GM21786 (cell line): Measurements from ENCODE around the gene GUCD1.
A peak's percentile ranks its signal among the peaks of the same experiment; 100 is the strongest.
"Not testable (repeated sequence)": the region's sequence is repeated elsewhere in the genome, so short reads cannot be mapped to it uniquely, and the experiment has no call there.

Source experiments
- ATAC-seq: cut with Tn5 transposase; IDR thresholded peaks from one replicate; pipeline ENCODE4 v1.9.1; 2021; ENCODE audit not compliant: unreplicated experiment

GUCD1 gene

DNA sequence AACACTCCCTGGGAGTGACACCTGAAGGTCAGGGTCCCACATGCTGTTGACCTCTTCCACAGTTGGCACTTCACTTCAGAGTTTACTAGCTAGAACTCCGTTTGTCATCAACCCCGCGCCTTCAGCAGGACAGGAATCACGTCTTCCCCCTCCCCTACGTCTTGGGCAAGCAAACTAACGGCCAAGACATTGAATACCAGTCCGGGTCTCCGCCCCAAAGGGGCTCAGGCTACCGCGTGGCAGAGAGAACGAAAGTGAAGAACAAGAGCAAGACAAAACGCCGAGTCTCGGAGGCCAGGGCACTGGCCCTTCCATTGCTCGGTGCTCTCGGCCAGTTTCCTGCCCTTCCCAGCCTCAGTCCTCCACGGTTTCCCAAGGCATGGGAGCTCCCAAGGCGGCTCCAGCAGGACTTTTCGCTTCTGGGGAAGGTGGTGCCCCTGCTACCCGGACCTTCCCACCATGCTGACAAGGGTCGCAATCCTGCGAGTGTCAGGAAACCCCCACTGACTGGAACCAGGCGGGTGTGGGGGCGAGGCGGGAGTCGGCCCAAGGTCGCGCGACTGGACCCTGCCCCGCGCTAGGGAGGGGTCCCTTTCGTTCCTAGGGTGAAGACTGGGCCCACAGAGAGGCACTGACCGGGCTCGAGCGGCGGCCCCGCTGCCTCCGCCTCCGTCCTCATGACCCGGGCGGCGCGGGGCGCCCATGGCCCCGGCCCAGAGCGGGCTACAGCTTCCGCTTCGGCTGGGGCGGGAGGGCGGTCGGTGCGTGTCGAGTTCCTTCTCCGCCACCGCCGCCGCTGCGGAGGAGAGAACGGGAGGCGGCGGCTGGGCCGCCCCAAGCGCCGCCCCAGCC lies at the start of gene GUCD1:
Gene GUCD1 (minus strand): TSS at position 826 of the 852 bp plus-strand sequence. CDS start 147 bp downstream, at position 679.
- no peak for ATAC-seq

DNA sequence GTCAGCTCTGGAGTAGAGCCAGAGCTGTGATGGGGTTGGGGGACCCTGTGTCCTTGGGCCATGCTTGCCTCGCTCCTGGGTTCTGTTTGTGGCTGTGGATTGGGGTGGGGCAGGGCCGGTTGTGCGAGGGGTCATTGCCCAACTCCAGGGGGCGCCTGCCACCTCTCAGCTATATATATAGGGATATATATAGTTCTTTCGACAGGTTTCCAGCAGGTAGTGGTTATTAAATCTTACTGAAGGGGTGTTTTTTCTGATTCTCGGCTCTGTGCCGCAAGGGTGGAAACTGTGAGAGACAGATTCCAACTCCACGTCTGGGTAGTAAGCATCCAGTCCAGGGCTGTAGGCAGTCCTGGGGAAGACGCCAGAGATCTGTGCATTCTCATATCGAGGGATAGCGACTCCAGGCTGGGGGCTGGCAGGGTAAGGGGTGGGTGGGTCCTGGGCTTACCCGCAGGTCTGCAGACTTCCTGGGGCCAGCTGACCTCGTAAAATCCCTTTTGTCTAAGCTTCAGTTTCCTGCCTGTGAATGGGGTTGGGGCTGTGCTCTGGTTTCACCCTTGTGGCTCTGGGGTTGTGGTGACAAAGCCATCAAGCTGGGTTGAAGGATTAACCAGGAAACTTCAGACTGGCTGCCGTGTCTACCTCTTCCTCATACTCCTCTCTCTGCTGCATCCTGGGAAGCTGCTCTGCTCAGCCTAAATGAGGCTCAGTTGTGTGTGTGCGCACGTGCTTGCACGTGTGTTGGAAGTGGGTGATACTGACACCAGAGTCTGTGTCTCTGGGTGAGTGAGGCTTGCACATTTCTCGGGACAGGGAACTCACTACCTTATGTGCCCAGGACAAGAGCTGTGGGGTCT lies 49.1 kb upstream of the GUCD1 start:
- not testable (repeated sequence) for ATAC-seq

DNA sequence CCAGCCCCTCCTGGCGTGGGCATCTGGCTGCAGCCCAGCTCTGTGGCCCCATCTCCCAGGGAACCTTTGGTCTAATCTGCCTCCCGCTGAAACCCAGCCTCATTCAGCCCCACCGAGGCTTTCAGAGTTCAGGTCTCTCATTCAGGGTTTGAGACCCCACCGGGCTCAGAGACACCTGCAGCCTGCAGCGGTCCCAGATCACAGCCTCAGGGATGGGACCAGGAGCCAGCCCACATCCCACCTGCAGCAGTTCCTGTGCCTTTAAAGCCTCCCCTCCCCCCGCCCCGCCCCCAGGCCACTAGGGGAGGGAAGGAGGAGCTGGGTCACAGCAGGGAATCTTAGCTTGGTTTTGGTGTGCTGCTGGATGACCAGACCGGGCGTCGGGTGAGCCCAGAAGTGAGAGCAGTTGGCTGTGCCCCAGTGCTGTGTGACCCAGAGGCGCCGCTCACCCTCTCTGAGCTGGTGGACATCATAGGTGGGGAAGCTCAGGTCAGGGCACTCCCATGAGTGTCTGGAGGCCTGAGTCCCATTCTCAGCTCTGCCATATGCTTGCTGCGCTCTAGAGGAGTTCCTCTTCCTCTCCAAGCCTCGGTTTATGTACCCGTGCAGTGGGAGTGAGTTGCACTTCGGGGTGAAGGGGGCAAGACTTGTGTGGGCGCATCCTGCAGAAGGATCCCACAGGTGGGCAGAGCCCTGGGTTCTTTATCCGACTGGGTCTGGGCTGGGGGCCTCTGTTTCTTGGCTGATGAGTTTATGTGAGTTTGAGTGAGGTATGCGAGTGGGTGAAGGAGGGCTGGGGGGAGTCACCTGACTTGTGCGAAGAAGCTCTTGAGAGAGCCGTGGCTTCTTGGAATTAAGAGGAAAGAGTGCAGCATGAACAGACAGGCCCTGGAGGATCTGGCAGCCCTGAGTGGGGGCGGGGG lies 48.2 kb upstream of the GUCD1 start, which contains the start of gene GGT1:
Gene GGT1 (plus strand): TSS at position 347 of the 923 bp plus-strand sequence. CDS start 7,889 bp downstream, outside the sequence.
- ATAC-seq, result not testable (repeated sequence)

DNA sequence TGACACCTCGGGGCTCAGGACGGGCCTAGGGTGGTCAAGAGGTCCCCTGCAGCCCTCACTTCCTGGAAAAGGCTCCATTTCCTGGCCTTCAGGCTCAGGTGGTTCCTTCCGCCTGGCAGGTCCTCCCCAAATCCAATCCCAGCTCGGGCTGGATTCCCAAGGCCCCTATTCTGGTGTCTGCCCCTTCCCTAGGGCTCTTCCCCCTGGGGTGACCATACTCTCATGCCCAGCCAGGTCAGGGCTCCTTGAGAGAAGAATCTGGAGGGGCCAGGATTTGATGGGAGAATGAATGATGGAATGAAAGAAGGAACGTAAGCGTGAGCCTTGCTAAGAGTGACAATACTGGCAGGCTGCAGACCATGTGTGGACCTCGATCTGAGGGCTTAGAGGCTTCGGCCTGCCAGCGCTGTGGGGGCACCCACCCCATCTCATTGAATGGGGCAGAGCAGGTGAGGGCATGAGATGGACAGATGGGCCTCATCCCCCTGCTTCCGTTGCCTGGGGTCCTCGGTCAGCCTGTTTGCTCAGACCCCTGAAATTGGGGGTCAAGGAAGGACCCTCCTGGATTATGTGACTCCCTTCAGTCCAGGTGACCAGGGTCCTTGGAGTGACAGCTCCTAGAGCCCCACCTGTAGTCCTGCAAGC lies 47.3 kb upstream of the GUCD1 start:
- not testable (repeated sequence) for ATAC-seq

DNA sequence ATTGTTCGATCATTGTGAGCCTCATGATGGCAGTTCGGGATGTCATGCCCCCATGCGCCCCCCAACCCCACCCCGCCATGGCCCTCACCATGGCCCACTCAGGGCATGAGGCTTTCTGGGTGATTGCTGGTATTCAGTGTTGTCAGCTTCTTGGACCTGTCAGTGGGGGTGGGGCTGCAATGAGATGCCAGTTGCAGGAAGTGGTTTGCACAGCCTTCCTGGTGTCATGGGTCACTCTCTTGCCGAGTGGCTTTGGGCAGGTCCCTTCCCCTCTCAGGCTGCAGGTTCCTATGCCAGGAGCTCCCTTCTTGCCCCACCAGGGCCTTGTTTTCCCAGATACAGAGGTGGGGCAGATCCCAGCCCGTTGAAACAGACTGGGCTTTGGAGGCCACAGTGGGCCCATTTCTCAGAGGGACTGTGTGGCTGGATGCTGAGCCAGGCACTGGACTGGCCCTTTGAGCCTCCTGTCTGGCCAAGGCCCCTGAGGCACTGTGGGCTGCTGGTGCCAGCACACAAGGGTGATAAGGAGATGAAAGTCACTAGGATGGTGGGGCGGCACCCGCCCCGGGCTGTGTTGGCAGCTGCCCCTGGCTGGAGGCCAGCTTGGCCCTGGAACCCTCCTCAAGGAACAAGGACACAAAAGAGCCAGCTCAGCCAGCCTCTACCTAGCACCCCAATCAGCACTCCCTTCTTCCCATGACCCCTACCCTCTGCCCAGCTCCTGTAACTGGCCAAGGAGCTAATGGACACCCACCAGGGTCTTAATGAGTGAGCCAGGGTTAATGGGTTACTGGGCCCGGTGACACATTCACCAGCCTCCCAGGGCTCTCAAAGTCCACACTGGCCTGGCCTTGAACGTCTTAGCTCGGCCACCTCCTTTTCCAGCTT lies 46.5 kb upstream of the GUCD1 start:
- ATAC-seq, result no peak

DNA sequence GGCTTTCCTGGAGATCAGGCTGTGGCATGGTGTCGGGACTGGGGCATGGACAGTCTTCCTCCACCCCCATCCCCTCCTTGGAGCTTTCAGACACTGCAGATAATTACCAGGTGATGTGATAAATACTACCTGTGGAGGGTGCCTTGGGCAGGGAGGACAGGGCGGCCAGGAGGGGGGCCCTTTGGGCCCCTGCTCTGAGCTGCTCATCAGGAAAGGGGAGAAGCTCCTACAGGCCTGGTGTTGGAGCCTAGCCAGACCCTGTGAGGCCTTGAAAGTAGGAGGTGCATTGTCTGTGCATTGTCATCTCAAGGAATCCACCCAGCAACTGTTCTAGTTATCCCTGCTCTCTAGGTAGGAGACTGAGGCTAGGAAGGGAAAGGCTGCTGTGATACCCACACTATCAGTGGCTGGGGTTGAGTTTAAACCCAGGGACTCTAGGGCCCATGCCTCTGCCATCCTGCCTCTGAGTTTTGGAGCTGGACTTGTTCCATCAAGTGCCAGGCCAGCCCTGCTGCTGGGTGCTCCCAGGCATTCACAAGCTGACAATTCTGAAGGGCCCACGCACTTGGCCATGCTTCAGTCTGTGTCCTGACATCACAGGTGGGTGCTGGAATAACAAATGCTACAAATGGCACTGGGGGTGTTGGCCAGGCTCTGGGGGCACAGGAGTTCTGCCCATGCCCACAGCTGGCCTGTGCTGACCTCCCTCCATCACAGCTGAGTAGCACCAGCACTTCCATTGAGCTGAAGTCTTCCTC lies 45.2 kb upstream of the GUCD1 start:
- ATAC-seq, result not testable (repeated sequence)

DNA sequence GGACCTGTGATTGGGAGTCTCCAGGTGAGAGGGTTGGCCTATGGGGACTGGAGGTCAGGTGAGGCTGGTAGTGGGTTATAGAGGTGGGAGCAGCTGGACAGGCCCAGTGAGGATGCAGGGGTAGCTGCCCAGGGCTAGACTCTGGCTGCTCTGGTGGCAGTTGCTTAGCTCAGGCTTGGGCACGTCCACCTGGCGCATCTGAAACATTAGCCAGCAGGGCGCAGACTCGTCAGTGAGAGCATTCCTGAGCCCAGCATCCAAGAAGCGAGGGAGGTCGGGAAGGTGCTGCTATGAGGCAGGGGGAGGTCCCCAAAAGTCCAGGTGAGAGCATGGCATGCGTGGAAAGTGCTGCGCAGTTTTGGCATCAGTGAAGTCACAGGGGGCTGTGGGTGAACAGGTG lies 44.6 kb upstream of the GUCD1 start:
- no peak for ATAC-seq

DNA sequence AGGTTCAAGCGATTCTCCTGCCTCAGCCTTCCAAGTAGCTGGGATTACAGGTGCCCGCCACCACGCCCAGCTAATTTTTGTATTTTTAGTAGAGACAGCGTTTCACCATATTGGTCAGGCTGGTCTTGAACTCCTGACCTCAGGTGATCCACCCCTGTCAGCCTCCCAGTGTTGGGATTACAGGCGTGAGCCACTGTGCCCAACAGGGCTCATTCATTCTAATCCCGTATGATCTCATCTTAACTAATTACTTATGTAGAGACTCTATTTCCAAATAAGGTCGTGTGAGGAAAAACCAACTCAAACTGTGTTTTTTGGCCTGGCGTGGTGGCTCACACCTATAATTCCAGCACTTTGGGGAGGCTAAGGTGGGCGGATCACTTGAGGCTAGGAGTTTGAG lies 42.1 kb upstream of the GUCD1 start:
- not testable (repeated sequence) for ATAC-seq

DNA sequence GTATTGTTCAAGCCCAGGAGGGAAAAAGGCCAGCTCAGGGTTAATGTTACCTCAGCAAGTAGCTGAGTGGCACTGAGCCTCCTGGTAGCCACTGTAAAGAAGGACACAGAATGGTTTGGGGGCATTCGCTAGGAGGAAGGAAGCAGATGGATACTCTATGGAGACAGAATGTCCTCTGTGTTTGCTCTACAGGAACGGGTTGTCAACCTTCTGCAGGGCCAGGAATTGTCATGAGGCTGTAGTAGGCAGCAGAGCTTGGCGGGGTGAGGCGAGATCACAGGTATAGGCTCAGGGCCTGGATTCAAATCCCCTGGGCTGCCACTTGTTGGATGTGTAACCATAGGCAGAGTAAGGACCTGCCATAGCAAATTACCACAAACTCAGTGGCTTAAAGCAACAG lies 40.9 kb upstream of the GUCD1 start:
- no peak for ATAC-seq

DNA sequence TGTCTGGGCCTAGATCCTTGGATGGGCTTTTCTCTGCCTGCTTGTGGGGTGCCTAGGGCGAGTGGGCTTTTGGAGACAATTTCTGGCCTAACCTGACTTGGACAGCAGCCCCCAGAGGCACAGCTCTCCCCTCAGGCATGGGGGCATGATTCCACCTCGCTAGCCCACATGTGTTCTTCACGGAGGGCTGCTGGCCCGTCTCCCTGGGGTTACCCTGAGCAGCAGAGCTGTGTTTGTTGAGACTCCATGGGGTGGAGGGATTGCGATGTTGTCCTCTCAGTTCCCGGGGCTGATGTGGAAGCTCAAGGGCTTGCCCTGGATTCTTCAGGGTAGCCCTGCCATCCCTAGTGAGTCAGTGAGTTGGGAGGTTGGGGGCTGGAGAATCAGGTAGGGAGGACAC lies 40.3 kb upstream of the GUCD1 start:
- no peak for ATAC-seq

DNA sequence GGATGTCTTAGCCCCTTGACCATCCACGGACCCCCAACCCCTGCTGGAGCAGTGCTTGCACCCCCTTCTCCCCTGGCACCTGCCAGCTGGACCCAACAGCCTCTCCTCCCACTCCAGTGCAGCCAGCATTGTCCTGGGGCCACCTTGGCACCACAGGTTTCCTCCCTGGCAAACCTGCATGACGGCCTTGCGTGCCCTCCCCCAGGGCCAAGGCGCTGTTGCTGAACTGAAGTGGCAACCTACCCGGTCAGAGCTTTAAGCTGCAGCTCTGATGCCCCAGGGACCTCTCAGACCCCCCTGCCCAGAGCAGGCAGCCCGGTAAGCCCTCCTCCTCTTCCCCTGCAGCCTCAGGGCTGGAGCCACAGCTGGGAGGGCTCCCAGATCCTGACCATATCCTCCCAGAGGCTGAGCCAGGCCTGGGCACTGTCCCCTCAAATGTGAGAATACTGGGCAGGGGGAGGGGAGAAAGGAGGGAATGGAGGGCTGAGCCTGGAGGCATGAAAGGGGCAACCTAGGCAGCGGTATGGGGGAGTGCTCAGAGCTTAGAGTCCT lies 39.7 kb upstream of the GUCD1 start:
- ATAC-seq, result no peak

DNA sequence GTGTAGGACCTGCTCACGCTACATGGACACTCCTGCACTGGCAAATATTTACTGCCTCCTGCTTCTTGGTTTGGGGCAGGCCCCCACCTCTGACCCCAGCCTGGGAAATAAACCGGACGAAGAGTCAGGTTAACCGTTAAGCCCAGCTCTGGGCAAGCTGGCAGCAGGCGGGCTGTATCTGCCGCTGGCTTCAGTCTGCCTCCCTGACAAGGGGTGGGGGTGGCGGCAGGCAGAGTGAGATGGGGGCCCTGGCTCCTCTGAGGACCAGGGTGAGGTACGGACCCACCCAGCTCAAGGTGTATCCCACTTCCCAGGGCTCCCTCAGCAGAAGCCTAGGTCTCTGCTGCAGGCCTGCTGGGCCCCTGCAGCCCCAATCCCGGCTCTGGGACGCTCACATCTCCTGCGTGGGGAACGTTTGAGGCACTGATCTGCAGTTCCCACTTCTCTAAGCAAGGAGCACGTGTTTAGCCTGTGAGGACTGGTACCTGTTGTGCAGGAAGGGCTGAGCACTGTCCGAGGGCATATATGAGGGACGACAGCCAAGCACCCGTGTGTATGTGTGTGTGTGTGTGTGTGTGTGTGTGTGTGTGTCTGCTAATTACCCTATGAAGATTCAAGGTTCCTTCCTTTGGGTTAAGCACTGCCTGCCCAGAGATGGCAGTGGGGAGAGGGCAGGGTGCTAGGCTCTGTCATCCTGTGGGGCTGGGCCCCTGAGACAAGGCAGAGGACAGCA lies 39.1 kb upstream of the GUCD1 start:
- no peak for ATAC-seq

DNA sequence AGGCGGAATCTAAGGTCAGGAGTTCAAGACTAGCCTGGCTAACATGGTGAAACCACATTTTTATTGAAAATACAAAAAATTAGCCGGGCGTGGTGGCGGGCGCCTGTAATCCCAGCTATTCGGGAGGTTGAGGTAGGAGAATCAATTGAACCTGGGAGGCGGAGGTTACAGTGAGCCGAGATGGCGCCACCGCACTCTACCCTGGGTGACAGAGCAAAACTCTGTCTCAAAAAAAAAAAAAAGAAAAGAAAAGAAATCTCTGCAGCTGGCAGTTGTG lies 38.6 kb upstream of the GUCD1 start:
- ATAC-seq, result not testable (repeated sequence)

DNA sequence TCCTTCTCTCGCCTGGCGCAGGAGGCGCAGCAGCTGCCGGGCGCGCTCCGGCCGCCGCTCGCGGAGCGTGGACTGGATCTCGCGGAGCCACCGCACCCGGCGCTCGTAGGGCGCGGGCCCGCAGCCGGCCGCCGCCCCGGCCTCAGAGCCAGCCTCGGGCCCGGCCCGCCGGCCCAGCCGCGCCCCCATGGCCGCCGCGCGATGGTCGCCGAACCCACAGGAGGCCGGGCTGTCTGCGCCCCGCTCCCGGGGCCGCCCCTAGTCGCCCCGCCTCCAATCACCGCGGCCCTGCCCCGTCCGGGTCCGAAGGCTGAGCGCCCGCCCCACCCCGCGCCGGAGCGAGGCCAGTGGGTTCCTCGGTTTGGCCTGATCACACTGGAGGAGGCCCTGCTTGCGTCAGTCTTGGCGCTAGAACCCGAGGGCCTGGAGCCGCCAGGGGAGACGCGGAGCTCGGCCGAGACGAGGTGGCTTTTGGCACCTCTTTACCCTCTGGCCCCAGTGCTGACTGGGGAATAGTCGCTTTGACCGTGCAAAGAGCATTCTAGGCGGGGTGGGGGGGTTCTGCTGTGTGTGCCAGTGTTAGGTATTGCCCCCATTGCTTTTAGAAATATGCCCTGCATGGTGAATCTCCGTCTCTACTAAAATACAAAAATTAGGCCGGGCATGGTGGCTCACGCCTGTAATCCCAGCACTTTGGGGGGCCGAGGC lies 38.1 kb upstream of the GUCD1 start, which contains the start of gene LRRC75B:
Gene LRRC75B (minus strand): TSS at position 223 of the 708 bp plus-strand sequence. CDS start 34 bp downstream, at position 189.
- ATAC-seq, result peak; percentile 70

DNA sequence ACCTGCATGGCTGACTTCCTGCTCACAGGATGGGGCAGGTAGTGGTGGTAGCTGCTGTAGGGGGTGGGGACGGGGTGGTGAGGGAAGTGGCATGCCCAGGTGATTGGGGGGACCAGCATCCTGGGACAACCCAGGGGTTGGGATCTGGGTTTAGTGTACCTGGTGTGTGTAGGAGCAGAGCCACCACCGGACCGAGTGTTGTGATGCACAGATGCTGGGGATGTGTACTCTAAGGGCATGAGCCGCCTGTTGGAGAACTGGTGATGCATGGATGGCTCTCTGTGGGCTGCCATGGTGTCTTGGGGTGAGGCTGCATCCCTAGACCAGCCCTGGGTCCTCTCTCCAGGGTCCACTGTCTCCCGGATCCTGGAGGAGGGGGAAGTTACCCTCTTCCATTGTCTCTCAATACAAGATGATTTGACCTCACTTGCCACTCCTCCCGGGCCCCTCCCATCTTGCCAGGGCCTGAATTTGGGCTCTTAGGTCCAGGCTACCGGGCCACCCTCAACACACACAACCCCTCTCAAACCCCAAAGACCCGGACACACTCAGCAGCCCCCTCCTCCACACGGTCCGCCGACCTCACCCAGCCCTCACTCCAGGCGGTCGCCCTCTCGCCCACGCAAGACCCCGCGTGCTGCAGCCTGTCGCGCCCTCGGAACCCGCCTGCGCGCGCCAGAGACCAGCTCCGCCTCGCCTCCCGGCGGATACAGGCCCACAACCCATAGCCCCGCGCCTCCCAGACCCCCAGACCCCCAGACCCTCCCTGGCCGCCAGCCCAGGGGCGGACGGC lies 37.3 kb upstream of the GUCD1 start:
- ATAC-seq, result no peak

DNA sequence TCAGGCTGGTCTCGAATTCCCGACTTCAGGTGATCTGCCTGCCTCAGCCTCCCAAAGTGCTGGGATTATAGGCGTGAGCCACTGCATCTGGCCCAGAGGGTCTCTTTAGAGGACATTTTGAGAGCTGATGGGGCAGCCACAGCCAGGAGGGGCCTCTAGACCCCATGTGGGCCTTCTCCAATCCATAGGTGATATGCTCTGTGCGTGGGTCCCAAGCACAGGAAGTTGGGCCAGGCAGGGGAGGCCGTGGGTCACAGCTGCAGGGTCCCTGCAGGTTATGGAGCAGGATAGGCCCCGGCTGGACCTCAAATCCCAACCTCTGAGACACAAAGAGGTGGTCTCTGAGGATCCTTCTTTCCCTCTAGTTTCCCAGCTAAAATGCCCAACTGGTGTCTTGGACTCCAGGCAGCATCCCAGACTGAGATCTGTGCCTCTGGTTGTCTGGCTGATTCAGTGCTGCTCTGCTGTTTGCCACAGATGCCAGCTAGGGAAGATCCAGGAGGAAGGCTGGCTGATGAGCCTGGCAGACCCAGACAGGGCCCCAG lies 36.4 kb upstream of the GUCD1 start:
- no peak for ATAC-seq
